Sigmoid colon (tissue), 3 donors: ENCODE results near the gene CBLB.

Experiments
- POLR2A ChIP-seq, 2 donors: fragments of 450-650 bp; IDR thresholded peaks; one replicate each; pipeline ENCODE4 v1.6.1; 2016; ENCODE audit warnings: antibody characterized with exemption in 2 of 2, mild to moderate bottlenecking in 2 of 2, moderate library complexity in 2 of 2
- TF ChIP-seq, protein P1 (sequence below), 4 experiments: fragments of 450-650 bp in 3 of 4; fragments of 200-600 bp in 1 of 4; IDR thresholded peaks; one replicate each; pipeline ENCODE4 v1.5.1; 2016 to 2019; ENCODE audit warnings: antibody characterized with exemption in 4 of 4, mild to moderate bottlenecking in 3 of 4, moderate library complexity in 2 of 4

DNA sequence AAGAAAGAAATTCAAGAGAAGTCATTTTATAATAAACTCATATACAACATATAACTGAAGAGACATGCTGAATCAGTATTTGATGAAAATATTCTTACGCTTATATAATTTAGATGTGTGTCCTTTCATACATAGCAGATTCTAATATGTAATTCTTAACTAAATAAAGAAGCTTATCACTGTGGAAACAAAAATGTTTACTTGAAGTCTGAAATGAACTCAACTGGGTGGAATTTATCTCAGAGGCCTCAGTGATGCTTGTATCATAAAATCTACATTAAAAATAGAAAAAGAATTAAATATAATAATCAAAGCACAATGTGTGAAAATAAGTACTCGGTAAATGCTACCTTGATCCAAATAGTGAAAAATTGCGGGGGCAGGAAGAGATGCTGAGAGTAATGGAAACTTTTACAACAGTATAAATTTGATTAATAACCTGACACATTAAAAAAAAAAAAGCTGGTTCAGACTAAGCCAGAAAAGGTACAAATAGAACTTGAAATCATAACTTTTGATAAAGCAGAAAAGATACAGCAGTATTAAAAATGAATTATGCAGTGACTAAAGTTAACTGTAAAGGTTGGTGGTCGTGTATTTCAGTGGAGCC lies 12.0 kb upstream of the CBLB start:
- TF ChIP-seq, protein P1, sequence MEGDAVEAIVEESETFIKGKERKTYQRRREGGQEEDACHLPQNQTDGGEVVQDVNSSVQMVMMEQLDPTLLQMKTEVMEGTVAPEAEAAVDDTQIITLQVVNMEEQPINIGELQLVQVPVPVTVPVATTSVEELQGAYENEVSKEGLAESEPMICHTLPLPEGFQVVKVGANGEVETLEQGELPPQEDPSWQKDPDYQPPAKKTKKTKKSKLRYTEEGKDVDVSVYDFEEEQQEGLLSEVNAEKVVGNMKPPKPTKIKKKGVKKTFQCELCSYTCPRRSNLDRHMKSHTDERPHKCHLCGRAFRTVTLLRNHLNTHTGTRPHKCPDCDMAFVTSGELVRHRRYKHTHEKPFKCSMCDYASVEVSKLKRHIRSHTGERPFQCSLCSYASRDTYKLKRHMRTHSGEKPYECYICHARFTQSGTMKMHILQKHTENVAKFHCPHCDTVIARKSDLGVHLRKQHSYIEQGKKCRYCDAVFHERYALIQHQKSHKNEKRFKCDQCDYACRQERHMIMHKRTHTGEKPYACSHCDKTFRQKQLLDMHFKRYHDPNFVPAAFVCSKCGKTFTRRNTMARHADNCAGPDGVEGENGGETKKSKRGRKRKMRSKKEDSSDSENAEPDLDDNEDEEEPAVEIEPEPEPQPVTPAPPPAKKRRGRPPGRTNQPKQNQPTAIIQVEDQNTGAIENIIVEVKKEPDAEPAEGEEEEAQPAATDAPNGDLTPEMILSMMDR (IDR thresholded peaks at IDR 0.05), result no peak
- no peak for TF ChIP-seq POLR2A (IDR thresholded peaks at IDR 0.05)
